GM13977 (cell line): Measurements from ENCODE around the gene PRRG3.
A peak's percentile ranks its signal among the peaks of the same experiment; 100 is the strongest.

Experiments
- DNase-seq: peaks from one replicate; pipeline ENCODE4 v3.0.0; 2012; ENCODE audit warnings: low spot score
- in situ Hi-C: fragments of 300-500 bp; cut with MboI; formaldehyde crosslinking; loops from one replicate; pipeline ENCODE4 v1.12.0; 2022; ENCODE audit warnings: low sequenced_read_pairs, low pct_unique_long_range_greater_than_20kb, mixed read lengths, inconsistent platforms; ENCODE audit not compliant: unreplicated experiment
- TF ChIP-seq, protein P1 (sequence below): IDR thresholded peaks from 2 replicates; pipeline ENCODE4 v1.5.1; 2012; ENCODE audit warnings: mild to moderate bottlenecking, control low read depth; ENCODE audit not compliant: insufficient read depth; ENCODE audit errors: extremely low read depth, missing control alignments

PRRG3 gene

DNA sequence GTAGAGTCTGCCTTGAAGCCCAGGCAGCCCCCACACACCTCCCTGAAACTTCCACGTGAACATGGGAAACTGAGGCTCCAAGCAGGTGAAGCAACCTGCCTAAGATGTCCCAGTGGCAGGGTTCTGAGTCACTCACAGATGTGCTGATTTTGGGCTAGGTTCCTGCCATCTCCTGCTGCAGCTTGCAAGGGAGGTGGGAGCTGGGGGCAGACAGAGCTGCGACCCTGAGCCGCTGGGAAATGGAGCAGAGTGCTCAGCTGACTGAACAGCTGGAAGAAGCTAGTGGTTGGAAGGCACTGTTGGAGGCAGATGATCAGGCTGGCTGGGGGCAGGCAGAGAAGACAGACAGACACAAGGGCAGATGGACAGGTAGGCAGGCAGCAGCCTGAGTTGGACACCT, 17.0 kb downstream of the PRRG3 start:
- in situ Hi-C loops: no loop called here
- no peak for DNase-seq
- TF ChIP-seq, protein P1, sequence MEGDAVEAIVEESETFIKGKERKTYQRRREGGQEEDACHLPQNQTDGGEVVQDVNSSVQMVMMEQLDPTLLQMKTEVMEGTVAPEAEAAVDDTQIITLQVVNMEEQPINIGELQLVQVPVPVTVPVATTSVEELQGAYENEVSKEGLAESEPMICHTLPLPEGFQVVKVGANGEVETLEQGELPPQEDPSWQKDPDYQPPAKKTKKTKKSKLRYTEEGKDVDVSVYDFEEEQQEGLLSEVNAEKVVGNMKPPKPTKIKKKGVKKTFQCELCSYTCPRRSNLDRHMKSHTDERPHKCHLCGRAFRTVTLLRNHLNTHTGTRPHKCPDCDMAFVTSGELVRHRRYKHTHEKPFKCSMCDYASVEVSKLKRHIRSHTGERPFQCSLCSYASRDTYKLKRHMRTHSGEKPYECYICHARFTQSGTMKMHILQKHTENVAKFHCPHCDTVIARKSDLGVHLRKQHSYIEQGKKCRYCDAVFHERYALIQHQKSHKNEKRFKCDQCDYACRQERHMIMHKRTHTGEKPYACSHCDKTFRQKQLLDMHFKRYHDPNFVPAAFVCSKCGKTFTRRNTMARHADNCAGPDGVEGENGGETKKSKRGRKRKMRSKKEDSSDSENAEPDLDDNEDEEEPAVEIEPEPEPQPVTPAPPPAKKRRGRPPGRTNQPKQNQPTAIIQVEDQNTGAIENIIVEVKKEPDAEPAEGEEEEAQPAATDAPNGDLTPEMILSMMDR: no peak

DNA sequence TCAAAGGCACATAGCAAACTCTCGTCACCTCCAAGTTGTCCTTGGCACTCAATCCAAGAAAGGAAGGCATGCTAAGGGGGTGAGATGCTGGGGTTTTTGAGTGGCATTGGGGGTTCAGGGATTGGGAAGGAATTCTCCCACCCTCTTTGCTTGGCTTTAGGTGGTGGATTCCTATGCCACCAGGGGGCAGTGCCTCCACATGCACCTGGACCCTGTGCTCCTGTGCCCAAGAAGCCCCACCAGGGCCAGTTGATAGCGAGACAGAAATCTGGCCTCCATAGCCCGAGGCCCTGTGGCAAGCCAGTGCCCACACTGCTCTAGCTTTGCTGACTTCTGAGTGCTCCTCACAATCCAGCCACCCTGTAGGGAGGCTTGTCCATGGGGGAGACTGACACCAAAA, 18.6 kb downstream of the PRRG3 start:
- in situ Hi-C loops: no loop called here
- DNase-seq: peak; percentile 42
- TF ChIP-seq, protein P1: peak; percentile 55

DNA sequence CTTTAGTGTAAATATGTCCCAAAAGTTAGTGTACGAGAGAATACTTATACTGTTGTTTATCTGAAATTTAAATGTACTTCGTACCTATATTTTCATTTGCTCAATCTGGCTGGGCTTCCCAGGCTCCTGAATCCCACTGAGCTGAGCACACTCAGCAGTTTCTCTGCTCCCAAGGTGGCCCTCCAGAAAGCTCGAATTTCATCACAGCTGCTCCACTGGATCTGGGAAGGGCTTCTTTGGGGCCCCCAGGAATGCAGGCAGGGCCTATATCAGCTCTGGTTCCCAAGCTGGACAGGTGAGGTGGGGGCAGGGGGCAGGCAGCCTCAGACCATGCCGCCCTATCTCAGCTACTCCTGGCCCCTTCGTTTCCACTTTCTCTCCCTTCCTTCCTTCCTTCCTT, 19.1 kb downstream of the PRRG3 start:
- DNase-seq: no peak
- TF ChIP-seq, protein P1: no peak
- in situ Hi-C loops: no loop called here

DNA sequence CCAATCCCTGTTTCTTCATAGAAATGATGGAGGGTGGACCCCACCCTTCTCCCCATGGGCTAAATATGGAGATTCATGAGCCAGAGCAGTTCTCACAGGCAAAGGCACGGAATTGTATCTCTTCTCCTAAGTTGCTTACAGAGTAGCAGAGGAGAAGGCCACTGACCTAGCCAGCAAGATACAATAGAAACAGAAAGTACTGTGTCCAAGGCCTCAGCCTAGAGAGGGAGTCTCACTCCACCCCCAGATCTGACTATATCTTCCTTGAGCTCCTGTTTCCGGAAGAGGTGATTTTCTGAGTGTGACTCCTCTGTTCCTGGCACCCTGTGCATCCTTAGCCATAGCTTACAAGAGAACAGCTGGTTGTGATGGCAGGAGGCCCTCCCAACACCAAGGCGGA, 20.5 kb downstream of the PRRG3 start, which contains the start of gene FATE1:
FATE1 (plus strand) TSS at position 284 of the 400 bp plus-strand sequence; CDS start at position 369, 85 bp downstream.
- in situ Hi-C loops: no loop called here
- TF ChIP-seq, protein P1: no peak
- DNase-seq: no peak

DNA sequence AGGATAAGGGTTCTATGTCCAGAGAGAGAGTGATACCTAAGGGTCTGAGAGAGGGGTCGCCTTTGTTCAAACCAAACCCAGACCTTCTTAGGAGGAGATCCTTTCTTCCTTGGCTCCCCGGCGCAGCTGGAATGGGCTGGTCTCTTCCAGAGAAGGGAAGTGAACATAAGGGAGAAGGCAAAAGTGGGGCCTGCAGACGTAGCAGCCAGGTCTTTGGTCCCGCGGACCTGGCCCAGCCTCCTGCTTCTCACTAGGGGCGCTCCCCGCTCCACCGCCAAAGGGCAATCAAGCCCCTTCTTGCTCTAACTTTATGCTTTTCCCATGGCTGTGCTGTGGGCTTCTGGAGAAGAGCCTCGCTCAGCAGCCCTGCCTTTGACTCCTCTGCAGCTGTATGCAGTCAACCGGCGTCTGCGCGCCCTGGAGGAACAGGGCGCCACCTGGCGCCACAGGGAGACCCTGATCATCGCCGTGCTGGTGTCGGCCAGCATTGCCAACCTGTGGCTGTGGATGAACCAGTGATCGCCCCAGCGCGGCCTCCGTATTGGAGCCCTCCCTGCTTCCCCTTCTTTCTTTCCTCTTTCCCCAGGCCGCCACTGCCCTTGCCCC, 27.1 kb downstream of the PRRG3 start:
- in situ Hi-C loops: no loop called here
- TF ChIP-seq, protein P1: peak; percentile 37
- no peak for DNase-seq

DNA sequence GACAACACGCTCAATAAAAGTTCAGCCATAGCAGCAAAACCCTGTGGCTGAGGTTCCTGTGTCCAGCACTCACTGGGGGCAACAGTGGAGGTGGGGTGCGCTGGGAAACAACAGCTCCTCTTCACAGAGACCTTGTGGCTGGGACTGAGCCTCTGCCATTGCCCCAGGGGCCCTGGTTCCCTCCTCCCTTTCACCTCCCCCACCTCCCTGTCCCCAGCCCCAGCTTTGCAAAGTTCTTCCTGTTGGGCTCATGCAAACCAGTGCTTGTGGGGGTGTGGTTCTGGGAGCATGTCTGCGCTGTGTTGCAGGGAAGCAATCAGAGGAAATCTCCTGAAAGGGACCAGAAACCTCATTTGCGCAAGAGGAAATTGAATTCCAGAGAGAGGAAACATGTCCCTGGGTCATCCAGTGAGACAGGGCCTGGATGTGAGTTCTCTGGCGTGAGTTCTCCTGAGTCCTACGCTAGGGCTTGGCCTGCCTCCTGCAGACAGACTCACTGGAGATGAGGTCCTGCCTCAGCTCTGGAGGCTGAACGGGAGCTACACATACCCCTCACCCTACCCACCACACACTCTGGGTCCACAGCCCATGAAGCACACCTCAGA, 28.0 kb downstream of the PRRG3 start:
- in situ Hi-C loops: no loop called here
- DNase-seq: no peak

More for the DNA sequence above, 28.0 kb downstream of the PRRG3 start:
- TF ChIP-seq, protein P1: no peak
